ENCODE results near the gene PTHLH.

The PTHLH gene

DNA sequence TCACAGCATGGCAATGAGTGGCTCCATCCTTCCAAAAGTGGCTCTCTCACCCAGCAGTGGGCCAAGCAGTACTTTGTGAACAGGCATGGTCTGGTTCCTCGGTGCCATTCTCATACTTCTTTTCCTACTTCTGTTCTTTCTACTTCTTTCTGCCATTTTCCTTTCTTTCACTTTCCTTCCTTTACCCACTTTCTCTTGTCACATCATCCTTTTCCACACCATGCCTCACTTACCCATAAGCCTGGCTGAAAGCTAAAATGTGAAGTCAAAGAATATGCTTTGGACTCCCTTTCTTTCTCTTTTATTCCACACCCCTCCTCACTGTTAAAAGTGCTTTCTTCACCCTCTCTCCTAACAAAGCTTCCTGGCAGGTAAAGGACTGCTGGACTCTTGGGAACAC, 57.0 kb downstream of the PTHLH start:
- TF ChIP-seq POLR2AphosphoS5 (IDR thresholded peaks at IDR 0.05; ENCODE audit: low read depth, low read length) = no peak
- no peak for TF ChIP-seq TAF1 (IDR thresholded peaks at IDR 0.05; ENCODE audit: borderline replicate concordance, insufficient read depth, low read length)
- no peak for TF ChIP-seq SIN3A (IDR thresholded peaks at IDR 0.05; ENCODE audit: borderline replicate concordance, insufficient read depth, low read length)
- TF ChIP-seq, protein P1, sequence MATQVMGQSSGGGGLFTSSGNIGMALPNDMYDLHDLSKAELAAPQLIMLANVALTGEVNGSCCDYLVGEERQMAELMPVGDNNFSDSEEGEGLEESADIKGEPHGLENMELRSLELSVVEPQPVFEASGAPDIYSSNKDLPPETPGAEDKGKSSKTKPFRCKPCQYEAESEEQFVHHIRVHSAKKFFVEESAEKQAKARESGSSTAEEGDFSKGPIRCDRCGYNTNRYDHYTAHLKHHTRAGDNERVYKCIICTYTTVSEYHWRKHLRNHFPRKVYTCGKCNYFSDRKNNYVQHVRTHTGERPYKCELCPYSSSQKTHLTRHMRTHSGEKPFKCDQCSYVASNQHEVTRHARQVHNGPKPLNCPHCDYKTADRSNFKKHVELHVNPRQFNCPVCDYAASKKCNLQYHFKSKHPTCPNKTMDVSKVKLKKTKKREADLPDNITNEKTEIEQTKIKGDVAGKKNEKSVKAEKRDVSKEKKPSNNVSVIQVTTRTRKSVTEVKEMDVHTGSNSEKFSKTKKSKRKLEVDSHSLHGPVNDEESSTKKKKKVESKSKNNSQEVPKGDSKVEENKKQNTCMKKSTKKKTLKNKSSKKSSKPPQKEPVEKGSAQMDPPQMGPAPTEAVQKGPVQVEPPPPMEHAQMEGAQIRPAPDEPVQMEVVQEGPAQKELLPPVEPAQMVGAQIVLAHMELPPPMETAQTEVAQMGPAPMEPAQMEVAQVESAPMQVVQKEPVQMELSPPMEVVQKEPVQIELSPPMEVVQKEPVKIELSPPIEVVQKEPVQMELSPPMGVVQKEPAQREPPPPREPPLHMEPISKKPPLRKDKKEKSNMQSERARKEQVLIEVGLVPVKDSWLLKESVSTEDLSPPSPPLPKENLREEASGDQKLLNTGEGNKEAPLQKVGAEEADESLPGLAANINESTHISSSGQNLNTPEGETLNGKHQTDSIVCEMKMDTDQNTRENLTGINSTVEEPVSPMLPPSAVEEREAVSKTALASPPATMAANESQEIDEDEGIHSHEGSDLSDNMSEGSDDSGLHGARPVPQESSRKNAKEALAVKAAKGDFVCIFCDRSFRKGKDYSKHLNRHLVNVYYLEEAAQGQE (IDR thresholded peaks at IDR 0.05; ENCODE audit: insufficient read depth in 1 of 2, low read depth in 2 of 2, low read length in 2 of 2) = no peak
- TF ChIP-seq FOXP2 (optimal IDR thresholded peaks at IDR 0.05; ENCODE audit: borderline replicate concordance, extremely low read depth, extremely low read length, insufficient read depth) = no peak

DNA sequence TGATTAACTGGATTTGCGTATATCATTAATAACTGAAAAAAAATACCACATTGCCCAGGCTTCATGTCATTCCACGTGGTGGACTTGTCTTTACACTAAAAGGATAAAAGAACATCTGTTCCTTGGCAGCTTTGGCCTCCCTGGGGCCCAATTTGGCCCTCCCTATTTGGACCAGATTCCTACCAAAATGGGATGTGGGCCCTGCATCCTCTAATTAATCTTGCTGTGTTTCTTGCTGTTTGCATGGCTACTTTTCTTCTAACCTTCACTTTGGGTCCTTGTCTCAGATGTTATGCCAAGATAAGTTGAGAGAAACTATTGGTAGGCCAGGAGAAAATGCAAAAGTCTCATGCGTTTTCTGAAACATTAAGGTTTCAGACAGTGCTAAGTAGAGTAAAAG, 57.5 kb downstream of the PTHLH start:
- TF ChIP-seq POLR2AphosphoS5 (IDR thresholded peaks at IDR 0.05; ENCODE audit: low read depth, low read length) (no peak), FOXP2 (optimal IDR thresholded peaks at IDR 0.05; ENCODE audit: borderline replicate concordance, extremely low read depth, extremely low read length, insufficient read depth) (no peak), TAF1 (IDR thresholded peaks at IDR 0.05; ENCODE audit: borderline replicate concordance, insufficient read depth, low read length) (no peak), SIN3A (IDR thresholded peaks at IDR 0.05; ENCODE audit: borderline replicate concordance, insufficient read depth, low read length) (no peak)
- TF ChIP-seq, protein P1 (IDR thresholded peaks at IDR 0.05; ENCODE audit: insufficient read depth in 1 of 2, low read depth in 2 of 2, low read length in 2 of 2) = no peak

DNA sequence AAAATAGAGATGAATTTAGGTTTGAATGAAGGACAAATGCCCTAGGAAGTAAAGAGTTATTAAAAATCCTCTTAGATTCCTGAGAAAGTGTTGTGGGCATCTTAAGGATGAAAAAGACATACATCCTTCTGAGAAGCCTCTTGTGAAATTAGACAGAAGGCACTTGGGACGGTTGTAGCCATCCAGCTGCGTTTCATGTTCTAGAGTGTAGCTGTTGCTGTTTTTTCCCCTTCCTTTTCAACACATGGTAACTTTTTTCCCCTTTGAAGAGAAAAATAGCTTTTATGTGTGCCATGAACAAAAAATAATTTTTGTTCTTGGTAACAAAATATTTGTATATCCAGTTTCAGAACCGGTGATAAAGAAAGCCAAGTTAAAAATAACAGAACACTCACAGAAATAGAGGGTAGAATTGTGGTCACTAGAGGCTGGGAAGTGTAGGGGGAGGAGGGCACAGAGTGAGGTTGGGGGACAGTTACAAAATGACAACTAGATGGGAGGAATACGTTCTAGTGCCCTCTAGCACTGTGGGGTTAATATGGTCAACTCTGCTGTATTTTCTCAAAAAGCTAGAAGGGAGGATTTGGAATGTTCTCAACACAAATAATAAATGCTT, 58.4 kb downstream of the PTHLH start:
- TF ChIP-seq TAF1 (IDR thresholded peaks at IDR 0.05; ENCODE audit: borderline replicate concordance, insufficient read depth, low read length) (no peak), FOXP2 (optimal IDR thresholded peaks at IDR 0.05; ENCODE audit: borderline replicate concordance, extremely low read depth, extremely low read length, insufficient read depth) (no peak)

DNA sequence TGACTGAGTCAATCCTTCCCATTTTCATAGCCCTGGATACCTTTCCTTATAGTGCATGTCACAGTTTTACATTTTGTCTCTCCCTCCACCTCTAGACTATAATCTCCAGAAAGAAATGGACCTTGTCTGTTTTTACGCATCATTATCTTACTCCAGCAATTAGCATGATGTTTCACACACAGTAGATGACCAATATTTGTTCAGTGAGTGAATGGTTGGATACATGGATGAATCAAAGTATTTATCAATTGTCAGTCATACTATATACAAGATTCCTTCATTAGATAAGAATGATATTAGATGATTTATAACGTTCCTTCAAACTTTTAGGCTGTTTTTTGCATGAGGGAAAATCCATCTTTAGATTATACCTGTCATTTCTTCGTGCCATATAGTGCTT, 61.1 kb downstream of the PTHLH start:
- TF ChIP-seq, protein P1 (IDR thresholded peaks at IDR 0.05; ENCODE audit: insufficient read depth in 1 of 2, low read depth in 2 of 2, low read length in 2 of 2) = no peak
- TF ChIP-seq TAF1 (IDR thresholded peaks at IDR 0.05; ENCODE audit: borderline replicate concordance, insufficient read depth, low read length) (no peak), POLR2AphosphoS5 (IDR thresholded peaks at IDR 0.05; ENCODE audit: low read depth, low read length) (no peak)
